ENCODE data around the gene PER2. TPM values are rescaled to one million over a fixed set of nuclear protein-coding genes. Genes with fewer than 3 reads are reported as not detected.

PER2 gene
- total and polyA plus RNA-seq, 2 donors (not counting 1 experiment from before 2014, with no cell fraction given): 3.2 to 12.6 TPM

DNA sequence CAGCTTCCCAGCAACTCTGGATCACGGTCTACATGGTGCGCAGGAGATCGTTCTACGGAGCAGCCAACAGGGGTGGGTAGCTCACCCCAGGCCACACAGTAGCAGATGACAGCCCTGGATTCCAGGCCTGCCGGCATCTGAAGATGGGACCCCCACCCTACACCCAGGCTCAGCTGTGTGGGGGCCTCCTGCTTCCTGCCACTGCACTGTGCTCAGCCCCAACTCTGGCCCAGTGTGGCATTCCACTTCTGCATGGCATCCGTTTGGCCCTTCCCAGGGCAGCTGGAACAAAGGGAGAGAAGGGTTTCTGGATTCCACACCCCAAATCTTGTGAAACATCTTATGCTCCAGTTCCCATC lies 9.1 kb downstream of the PER2 start:
- CTCF ChIA-PET: no interaction called here
- intact Hi-C loops (cut with micrococcal nuclease): no loop called here

DNA sequence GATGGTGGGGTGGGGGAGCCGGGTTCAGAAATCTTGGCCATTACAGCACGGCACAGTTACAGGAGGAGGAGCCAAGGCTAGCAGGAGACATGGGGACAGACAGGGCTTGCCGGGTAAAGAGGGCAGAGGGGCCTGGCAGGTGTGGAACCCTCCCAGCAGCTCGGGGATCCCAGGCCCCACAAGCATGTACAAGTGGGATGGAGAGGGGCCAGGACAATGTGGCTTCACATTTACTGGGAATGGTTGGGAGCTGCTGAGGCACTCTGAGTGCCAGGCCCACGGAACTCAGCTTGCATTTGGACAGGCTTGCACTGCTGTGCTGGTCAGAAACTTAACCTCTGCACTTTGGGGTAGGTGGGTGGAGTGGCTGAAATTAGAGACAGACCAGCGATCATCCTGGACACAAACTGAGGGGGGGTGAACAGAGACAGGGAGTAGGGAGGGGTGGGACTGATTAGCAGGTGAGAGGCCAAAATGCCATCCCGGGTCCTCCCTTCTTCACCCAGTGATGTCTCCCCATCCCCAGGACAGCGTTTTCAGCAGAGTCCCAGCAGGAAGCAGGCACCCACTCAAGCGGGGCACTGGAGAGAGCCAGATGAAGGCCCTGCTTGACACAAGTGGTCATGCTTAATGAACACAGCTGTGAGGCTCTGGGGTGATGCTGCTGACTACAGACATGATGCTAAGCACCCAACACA lies 9.6 kb downstream of the PER2 start:
- intact Hi-C loops (cut with micrococcal nuclease): no loop called here
- no peak overlapping the region for H3K4me2 ChIP-seq (replicated peaks; ENCODE audit: low read depth, low read length, poor library complexity, severe bottlenecking)
- WGBS (ENCODE audit: insufficient coverage): 76% methylated on average over 9 of the region's 9 CpGs
- peaks cover 41% of the 10 kb centered on the region for H3K79me2 ChIP-seq (ENCODE audit: control insufficient read depth, insufficient read depth, low read length)
- peaks cover 10% of the 10 kb centered on the region in 2 donors for H3K4me1 ChIP-seq (ENCODE audit: control insufficient read depth in 2 of 2, insufficient read depth in 2 of 2, low read length in 2 of 2)
- H3K9me3 ChIP-seq (ENCODE audit: control extremely low read depth in 1 of 3, control insufficient read depth in 2 of 3, insufficient read depth in 1 of 3, low read length in 2 of 3): peaks cover 0 to 13% (median 0%) of the 10 kb centered on the region in 3 donors
- H4K20me1 ChIP-seq (ENCODE audit: control insufficient read depth, insufficient read depth, low read length, poor library complexity, severe bottlenecking): peaks cover 50% of the 10 kb centered on the region
- peaks cover 33% of the 10 kb centered on the region for H3K4me1 Mint-ChIP-seq
- TF ChIP-seq, protein P1, sequence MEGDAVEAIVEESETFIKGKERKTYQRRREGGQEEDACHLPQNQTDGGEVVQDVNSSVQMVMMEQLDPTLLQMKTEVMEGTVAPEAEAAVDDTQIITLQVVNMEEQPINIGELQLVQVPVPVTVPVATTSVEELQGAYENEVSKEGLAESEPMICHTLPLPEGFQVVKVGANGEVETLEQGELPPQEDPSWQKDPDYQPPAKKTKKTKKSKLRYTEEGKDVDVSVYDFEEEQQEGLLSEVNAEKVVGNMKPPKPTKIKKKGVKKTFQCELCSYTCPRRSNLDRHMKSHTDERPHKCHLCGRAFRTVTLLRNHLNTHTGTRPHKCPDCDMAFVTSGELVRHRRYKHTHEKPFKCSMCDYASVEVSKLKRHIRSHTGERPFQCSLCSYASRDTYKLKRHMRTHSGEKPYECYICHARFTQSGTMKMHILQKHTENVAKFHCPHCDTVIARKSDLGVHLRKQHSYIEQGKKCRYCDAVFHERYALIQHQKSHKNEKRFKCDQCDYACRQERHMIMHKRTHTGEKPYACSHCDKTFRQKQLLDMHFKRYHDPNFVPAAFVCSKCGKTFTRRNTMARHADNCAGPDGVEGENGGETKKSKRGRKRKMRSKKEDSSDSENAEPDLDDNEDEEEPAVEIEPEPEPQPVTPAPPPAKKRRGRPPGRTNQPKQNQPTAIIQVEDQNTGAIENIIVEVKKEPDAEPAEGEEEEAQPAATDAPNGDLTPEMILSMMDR (IDR thresholded peaks at IDR 0.05): no peak
- no peak for TF ChIP-seq EZH2 (IDR thresholded peaks at IDR 0.05; ENCODE audit: borderline replicate concordance, insufficient read depth, low read depth, low read length, poor library complexity, severe bottlenecking)
- ChIA-PET CTCF (interaction anchor here (0.6 kb wide), 1 partner anchor 13 kb away, joined by 4 read pairs; no protein-coding TSS in a partner anchor), POLR2A (no interaction called here)
- no peak overlapping the region for H3K4me3 ChIP-seq (ENCODE audit: control extremely low read depth in 1 of 5, extremely low read depth in 1 of 5, insufficient read depth in 1 of 5, low read depth in 2 of 5, low read length in 4 of 5)
- H3K27me3 Mint-ChIP-seq: no peaks in the 10 kb centered on the region
- no peak overlapping the region for H2AFZ ChIP-seq (ENCODE audit: insufficient read depth, low read depth, low read length, poor library complexity, severe bottlenecking)
- H3K27ac Mint-ChIP-seq: no peak overlapping the region
- H3K27me3 ChIP-seq (replicated peaks in 1 of 4; ENCODE audit: control extremely low read depth in 1 of 4, control insufficient read depth in 3 of 4, insufficient read depth in 4 of 4, low read length in 3 of 4): no peaks in the 10 kb centered on the region
- DNase-seq: no peak
- no peak overlapping the region for H3K27ac ChIP-seq (ENCODE audit: low read length in 2 of 2)
- H3K9me3 Mint-ChIP-seq (ENCODE audit: insufficient read depth): no peaks in the 10 kb centered on the region
- ATAC-seq (ENCODE audit: low read depth): no peak
- no peak overlapping the region for H3K4me3 Mint-ChIP-seq
- no peak overlapping the region for H3K9ac ChIP-seq (ENCODE audit: low read length)
- peaks cover 0 to 34% of the 10 kb centered on the region in 2 experiments for H3K36me3 ChIP-seq (replicated peaks in 1 of 2; ENCODE audit: control extremely low read depth in 1 of 2, control insufficient read depth in 1 of 2, extremely low read depth in 1 of 2, insufficient read depth in 2 of 2, low read length in 1 of 2)

More for the DNA sequence above, 9.1 kb downstream of the PER2 start:
- Histone ChIP-seq H3K4me1 (ENCODE audit: control insufficient read depth in 2 of 2, insufficient read depth in 2 of 2, low read length in 2 of 2) (peaks cover 11 to 13% of the 10 kb centered on the region in 2 donors), H3K4me2 (replicated peaks; ENCODE audit: low read depth, low read length, poor library complexity, severe bottlenecking) (no peak overlapping the region), H3K27me3 (replicated peaks in 1 of 4; ENCODE audit: control extremely low read depth in 1 of 4, control insufficient read depth in 3 of 4, insufficient read depth in 4 of 4, low read length in 3 of 4) (no peaks in the 10 kb centered on the region), H3K9me3 (ENCODE audit: control extremely low read depth in 1 of 3, control insufficient read depth in 2 of 3, insufficient read depth in 1 of 3, low read length in 2 of 3) (peaks cover 0 to 13% (median 0%) of the 10 kb centered on the region in 3 donors), H3K79me2 (ENCODE audit: control insufficient read depth, insufficient read depth, low read length) (peaks cover 46% of the 10 kb centered on the region), H4K20me1 (ENCODE audit: control insufficient read depth, insufficient read depth, low read length, poor library complexity, severe bottlenecking) (peaks cover 55% of the 10 kb centered on the region), H2AFZ (ENCODE audit: insufficient read depth, low read depth, low read length, poor library complexity, severe bottlenecking) (no peak overlapping the region), H3K36me3 (replicated peaks in 1 of 2; ENCODE audit: control extremely low read depth in 1 of 2, control insufficient read depth in 1 of 2, extremely low read depth in 1 of 2, insufficient read depth in 2 of 2, low read length in 1 of 2) (peaks cover 0 to 30% of the 10 kb centered on the region in 2 experiments), H3K9ac (ENCODE audit: low read length) (no peak overlapping the region), H3K4me3 (ENCODE audit: control extremely low read depth in 1 of 5, extremely low read depth in 1 of 5, insufficient read depth in 1 of 5, low read depth in 2 of 5, low read length in 4 of 5) (no peak overlapping the region), H3K27ac (ENCODE audit: low read length in 2 of 2) (no peak overlapping the region)
- H3K27me3 Mint-ChIP-seq: no peaks in the 10 kb centered on the region
- no peak overlapping the region for H3K4me3 Mint-ChIP-seq
- ATAC-seq (ENCODE audit: low read depth): no peak
- H3K27ac Mint-ChIP-seq: no peak overlapping the region
- H3K4me1 Mint-ChIP-seq: peaks cover 34% of the 10 kb centered on the region
- POLR2A ChIA-PET: no interaction called here
- TF ChIP-seq, protein P1 (IDR thresholded peaks at IDR 0.05): no peak
- no peak for TF ChIP-seq EZH2 (IDR thresholded peaks at IDR 0.05; ENCODE audit: borderline replicate concordance, insufficient read depth, low read depth, low read length, poor library complexity, severe bottlenecking)
- 91% methylated on average over 6 of the region's 6 CpGs for WGBS (ENCODE audit: insufficient coverage)
- H3K9me3 Mint-ChIP-seq (ENCODE audit: insufficient read depth): no peaks in the 10 kb centered on the region
- no peak for DNase-seq

All from B cell (primary cell).